ENCODE measurements around the gene TNS2.
A peak's percentile ranks its signal among the peaks of the same experiment; 100 is the strongest.

TNS2 gene

GRCh38 chr12:53058674-53059433, 9.0 kb downstream of the TNS2 start:
- Histone ChIP-seq H3K9me3 (ENCODE audit: control insufficient read depth, insufficient read depth, low read depth, low read length) (no peaks in the 10 kb centered on the region), H3K4me1 (ENCODE audit: control insufficient read depth, insufficient read depth, low read length) (peaks cover 6% of the 10 kb centered on the region), H3K36me3 (ENCODE audit: control insufficient read depth in 2 of 2, insufficient read depth in 1 of 2, low read length in 2 of 2) (peaks cover 0 to 31% of the 10 kb centered on the region in 2 experiments; a peak in 1 of 3 replicates), H3K4me3 (ENCODE audit: low read depth, low read length) (no peak overlapping the region), H3K27ac (ENCODE audit: extremely low read depth, low read depth, low read length) (no peak overlapping the region)
- ChIA-PET POLR2A (interaction anchor here (0.6 kb wide), 1 partner anchor 175 kb away, joined by 6 read pairs; no protein-coding TSS in a partner anchor), CTCF (interaction anchor here (1.3 kb wide), 1 partner anchor 40 kb away, joined by 4 read pairs; no protein-coding TSS in a partner anchor)
- TF ChIP-seq KLF10 (tag by site-specific recombination; IDR thresholded peaks at IDR 0.05) (no peak), GLIS1 (tag by site-specific recombination; IDR thresholded peaks at IDR 0.05) (peak; percentile 90), GLIS2 (tag by site-specific recombination; IDR thresholded peaks at IDR 0.05) (peak; percentile 51; the same call in 1 of the 2 replicates)

GRCh38 chr12:53059434-53060063, 9.7 kb downstream of the TNS2 start:
- TF ChIP-seq ZNF302 (tag by site-specific recombination; IDR thresholded peaks at IDR 0.05; ENCODE audit: low read depth) (no peak), ZNF792 (tag by site-specific recombination; IDR thresholded peaks at IDR 0.05) (no peak), ZNF768 (tag by site-specific recombination; IDR thresholded peaks at IDR 0.05) (no peak), HOXC10 (CRISPR knock-in tag; IDR thresholded peaks at IDR 0.05) (no peak)
- Histone ChIP-seq H3K9me3 (ENCODE audit: control insufficient read depth, insufficient read depth, low read depth, low read length) (no peaks in the 10 kb centered on the region), H3K27ac (ENCODE audit: extremely low read depth, low read depth, low read length) (no peak overlapping the region), H3K36me3 (ENCODE audit: control insufficient read depth in 2 of 2, insufficient read depth in 1 of 2, low read length in 2 of 2) (peaks cover 0 to 38% of the 10 kb centered on the region in 2 experiments; a peak in 1 of 3 replicates), H3K4me3 (ENCODE audit: low read depth, low read length) (no peak overlapping the region), H3K4me1 (ENCODE audit: control insufficient read depth, insufficient read depth, low read length) (peaks cover 6% of the 10 kb centered on the region)
- ChIA-PET CTCF (interaction anchor here (1.3 kb wide), 1 partner anchor 39 kb away, joined by 4 read pairs; no protein-coding TSS in a partner anchor), POLR2A (interaction anchor here (0.6 to 1.1 kb wide), 2 partner anchors 20 to 176 kb away, joined by 4 to 6 read pairs; partner anchors contain the start of gene SPRYD3)

GRCh38 chr12:53060064-53060720, 10.3 kb downstream of the TNS2 start:
- CTCF ChIA-PET: interaction anchor here (1.3 kb wide), 1 partner anchor 39 kb away, joined by 4 read pairs; no protein-coding TSS in a partner anchor
- POLR2A ChIA-PET: interaction anchor here (1.1 to 1.7 kb wide), 2 partner anchors 19 to 37 kb away, joined by 4 read pairs; partner anchors contain the start of genes IGFBP6 and SPRYD3

More at GRCh38 chr12:53060064-53060720, 10.3 kb downstream of the TNS2 start:
- TF ChIP-seq WT1 (tag by site-specific recombination; IDR thresholded peaks at IDR 0.05) (no peak), ZNF24 (tag by site-specific recombination; IDR thresholded peaks at IDR 0.05) (no peak), ZBTB8A (tag by site-specific recombination; IDR thresholded peaks at IDR 0.05) (no peak), ZSCAN16 (tag by site-specific recombination; IDR thresholded peaks at IDR 0.05) (no peak), ZNF391 (tag by site-specific recombination; IDR thresholded peaks at IDR 0.05; ENCODE audit: borderline replicate concordance, low read depth) (no peak), ZNF514 (tag by site-specific recombination; IDR thresholded peaks at IDR 0.05) (no peak), ZNF214 (tag by site-specific recombination; IDR thresholded peaks at IDR 0.05; ENCODE audit: borderline replicate concordance) (no peak), KLF7 (tag by site-specific recombination; IDR thresholded peaks at IDR 0.05; ENCODE audit: borderline replicate concordance) (no peak), PRDM4 (tag by site-specific recombination; IDR thresholded peaks at IDR 0.05) (no peak), KLF8 (tag by site-specific recombination; IDR thresholded peaks at IDR 0.05) (no peak), ZNF510 (tag by site-specific recombination; IDR thresholded peaks at IDR 0.05; ENCODE audit: insufficient replicate concordance) (no peak), ZNF677 (tag by site-specific recombination; IDR thresholded peaks at IDR 0.05) (no peak), OVOL3 (tag by site-specific recombination; IDR thresholded peaks at IDR 0.05) (no peak)
- TF ChIP-seq, protein P1, sequence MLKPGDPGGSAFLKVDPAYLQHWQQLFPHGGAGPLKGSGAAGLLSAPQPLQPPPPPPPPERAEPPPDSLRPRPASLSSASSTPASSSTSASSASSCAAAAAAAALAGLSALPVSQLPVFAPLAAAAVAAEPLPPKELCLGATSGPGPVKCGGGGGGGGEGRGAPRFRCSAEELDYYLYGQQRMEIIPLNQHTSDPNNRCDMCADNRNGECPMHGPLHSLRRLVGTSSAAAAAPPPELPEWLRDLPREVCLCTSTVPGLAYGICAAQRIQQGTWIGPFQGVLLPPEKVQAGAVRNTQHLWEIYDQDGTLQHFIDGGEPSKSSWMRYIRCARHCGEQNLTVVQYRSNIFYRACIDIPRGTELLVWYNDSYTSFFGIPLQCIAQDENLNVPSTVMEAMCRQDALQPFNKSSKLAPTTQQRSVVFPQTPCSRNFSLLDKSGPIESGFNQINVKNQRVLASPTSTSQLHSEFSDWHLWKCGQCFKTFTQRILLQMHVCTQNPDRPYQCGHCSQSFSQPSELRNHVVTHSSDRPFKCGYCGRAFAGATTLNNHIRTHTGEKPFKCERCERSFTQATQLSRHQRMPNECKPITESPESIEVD (tag by site-specific recombination; IDR thresholded peaks at IDR 0.05): no peak
- Histone ChIP-seq H3K9me3 (ENCODE audit: control insufficient read depth, insufficient read depth, low read depth, low read length) (no peaks in the 10 kb centered on the region), H3K36me3 (ENCODE audit: control insufficient read depth in 2 of 2, insufficient read depth in 1 of 2, low read length in 2 of 2) (peaks cover 0 to 44% of the 10 kb centered on the region in 2 experiments; a peak in 1 of 3 replicates), H3K27ac (ENCODE audit: extremely low read depth, low read depth, low read length) (no peak overlapping the region), H3K4me3 (ENCODE audit: low read depth, low read length) (no peak overlapping the region), H3K4me1 (ENCODE audit: control insufficient read depth, insufficient read depth, low read length) (peaks cover 6% of the 10 kb centered on the region)
